OCI-LY1 (cell line): ENCODE results near the gene CFAP61.
"Not testable (repeated sequence)": the region's sequence is repeated elsewhere in the genome, so short reads cannot be mapped to it uniquely, and the experiment has no call there.

Experiments
- H2AFZ ChIP-seq: fragments of 200-600 bp; sonication (generic), shearing (Covaris generic); 2 replicates; pipeline ENCODE4 v1.6.0; 2014; ENCODE audit warnings: antibody characterized with exemption, mild to moderate bottlenecking, low read length
- H3F3A ChIP-seq: fragments of 200-600 bp; sonication (generic), shearing (Covaris generic); 2 replicates; pipeline ENCODE4 v1.6.0; 2014; ENCODE audit warnings: mild to moderate bottlenecking, antibody characterized with exemption, low read length, moderate library complexity; ENCODE audit not compliant: insufficient read depth
- H3K27ac ChIP-seq: fragments of 200-600 bp; sonication (generic); 2 replicates; pipeline ENCODE4 v1.5.1; 2014; ENCODE audit warnings: low read length, mixed run types, mild to moderate bottlenecking, low read depth; ENCODE audit not compliant: poor library complexity, severe bottlenecking
- H3K27me3 ChIP-seq: fragments of 200-600 bp; sonication (generic); 2 replicates; pipeline ENCODE4 v1.6.0; 2014; ENCODE audit warnings: antibody characterized with exemption, mild to moderate bottlenecking, low read length, moderate library complexity; ENCODE audit not compliant: insufficient read depth
- H3K36me3 ChIP-seq: fragments of 200-600 bp; sonication (generic); 2 replicates; pipeline ENCODE4 v1.6.1; 2014; ENCODE audit warnings: mild to moderate bottlenecking, antibody characterized with exemption, low read length, moderate library complexity, mixed read lengths; ENCODE audit not compliant: insufficient read depth
- H3K4me1 ChIP-seq: fragments of 200-600 bp; sonication (generic); 2 replicates; pipeline ENCODE4 v1.5.1; 2014; ENCODE audit warnings: mild to moderate bottlenecking, low read length, moderate library complexity; ENCODE audit not compliant: insufficient read depth, severe bottlenecking
- H3K4me2 ChIP-seq: fragments of 200-600 bp; sonication (generic), shearing (Covaris generic); 2 replicates; pipeline ENCODE4 v1.6.1; 2014; ENCODE audit warnings: low read length
- H3K4me3 ChIP-seq: fragments of 200-600 bp; sonication (generic); 2 replicates; pipeline ENCODE4 v1.5.1; 2014; ENCODE audit warnings: low read length, low read depth, mild to moderate bottlenecking, mixed read lengths; ENCODE audit not compliant: poor library complexity, severe bottlenecking
- H3K79me2 ChIP-seq: fragments of 200-600 bp; shearing (Covaris generic); 2 replicates; pipeline ENCODE4 v1.6.1; 2016; ENCODE audit warnings: mixed run types, low read length, mixed read lengths; ENCODE audit not compliant: insufficient read depth
- H3K9ac ChIP-seq: fragments of 200-600 bp; sonication (generic), shearing (Covaris generic); 2 replicates; pipeline ENCODE4 v1.6.1; 2014; ENCODE audit warnings: mild to moderate bottlenecking, low read length, mixed read lengths
- H3K9me2 ChIP-seq: fragments of 200-600 bp; sonication (generic), shearing (Covaris generic); 2 replicates; pipeline ENCODE4 v1.6.1; 2014; ENCODE audit warnings: low read depth, mild to moderate bottlenecking, low read length, mixed read lengths
- H3K9me3 ChIP-seq: fragments of 200-600 bp; shearing (Covaris generic); 2 replicates; pipeline ENCODE4 v1.6.1; 2014; ENCODE audit warnings: low read length, mixed read lengths
- H4K20me1 ChIP-seq: fragments of 200-600 bp; sonication (generic), shearing (Covaris generic); 2 replicates; pipeline ENCODE4 v1.6.0; 2016; ENCODE audit warnings: mild to moderate bottlenecking, low read length; ENCODE audit not compliant: insufficient read depth
- EZH2 ChIP-seq: fragments of 200-600 bp; sonication (generic), shearing (Covaris generic); IDR thresholded peaks from 2 replicates; pipeline ENCODE4 v1.8.0; 2017; ENCODE audit warnings: borderline replicate concordance, mixed run types, mild to moderate bottlenecking, antibody characterized with exemption, low read length, moderate library complexity, mixed read lengths
- TF ChIP-seq, protein P1 (sequence below): fragments of 200-600 bp; sonication (generic), shearing (Covaris generic); IDR thresholded peaks from 2 replicates; pipeline ENCODE4 v1.5.1; 2017; ENCODE audit warnings: mild to moderate bottlenecking, antibody characterized with exemption, low read length, moderate library complexity, mixed read lengths

CFAP61 gene

DNA sequence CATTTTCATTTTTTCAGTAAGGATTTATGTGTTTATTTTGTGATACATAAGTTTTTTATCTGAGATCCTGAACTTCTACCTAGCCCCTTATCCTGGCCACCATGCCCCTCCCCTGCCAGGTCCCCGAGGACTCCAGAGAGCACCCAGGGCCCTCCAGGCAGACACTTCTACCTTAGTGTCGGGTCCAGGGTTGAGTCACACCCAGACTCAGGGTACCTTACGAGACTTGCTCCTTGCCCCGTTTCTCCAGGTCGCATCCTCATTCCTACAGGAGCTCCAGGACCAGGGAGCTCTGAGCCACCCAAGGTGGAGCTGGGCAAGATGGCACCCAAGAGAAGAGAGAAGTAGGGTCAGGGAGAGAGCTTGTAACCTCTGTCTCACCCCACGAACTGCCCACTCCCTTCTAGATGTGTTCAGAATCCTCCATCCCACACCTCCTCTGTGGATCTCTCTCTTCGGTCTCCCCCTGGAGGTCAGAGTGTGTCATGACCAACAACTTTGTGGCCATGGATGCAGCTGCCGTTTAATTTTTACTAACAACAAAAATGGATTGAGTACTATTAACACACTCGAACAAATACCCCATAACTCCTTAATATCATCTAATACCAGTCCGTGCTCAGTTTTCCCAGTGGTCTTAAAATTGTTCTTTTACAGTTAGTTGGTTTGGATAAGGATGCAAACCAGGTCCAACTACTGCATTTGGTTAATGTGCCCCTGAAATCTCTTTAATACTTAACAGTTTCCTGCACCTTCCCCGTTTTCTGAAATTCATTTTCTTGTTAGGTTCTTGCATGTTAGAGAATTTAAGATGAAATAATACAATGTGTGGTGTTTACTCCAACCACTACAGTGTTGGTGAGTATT is 185.0 kb downstream of the CFAP61 start:
- no peak overlapping the region for H3K9ac ChIP-seq
- no peaks in the 10 kb centered on the region for H4K20me1 ChIP-seq
- H3K4me2 ChIP-seq, result no peak overlapping the region
- no peaks in the 10 kb centered on the region for H3F3A ChIP-seq
- H3K27ac ChIP-seq, result no peak overlapping the region
- H3K27me3 ChIP-seq, result no peaks in the 10 kb centered on the region
- TF ChIP-seq EZH2, result no peak
- TF ChIP-seq, protein P1, sequence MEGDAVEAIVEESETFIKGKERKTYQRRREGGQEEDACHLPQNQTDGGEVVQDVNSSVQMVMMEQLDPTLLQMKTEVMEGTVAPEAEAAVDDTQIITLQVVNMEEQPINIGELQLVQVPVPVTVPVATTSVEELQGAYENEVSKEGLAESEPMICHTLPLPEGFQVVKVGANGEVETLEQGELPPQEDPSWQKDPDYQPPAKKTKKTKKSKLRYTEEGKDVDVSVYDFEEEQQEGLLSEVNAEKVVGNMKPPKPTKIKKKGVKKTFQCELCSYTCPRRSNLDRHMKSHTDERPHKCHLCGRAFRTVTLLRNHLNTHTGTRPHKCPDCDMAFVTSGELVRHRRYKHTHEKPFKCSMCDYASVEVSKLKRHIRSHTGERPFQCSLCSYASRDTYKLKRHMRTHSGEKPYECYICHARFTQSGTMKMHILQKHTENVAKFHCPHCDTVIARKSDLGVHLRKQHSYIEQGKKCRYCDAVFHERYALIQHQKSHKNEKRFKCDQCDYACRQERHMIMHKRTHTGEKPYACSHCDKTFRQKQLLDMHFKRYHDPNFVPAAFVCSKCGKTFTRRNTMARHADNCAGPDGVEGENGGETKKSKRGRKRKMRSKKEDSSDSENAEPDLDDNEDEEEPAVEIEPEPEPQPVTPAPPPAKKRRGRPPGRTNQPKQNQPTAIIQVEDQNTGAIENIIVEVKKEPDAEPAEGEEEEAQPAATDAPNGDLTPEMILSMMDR, result peak; percentile 81
- H3K4me3 ChIP-seq, result no peak overlapping the region
- H3K4me1 ChIP-seq, result no peaks in the 10 kb centered on the region
- H3K79me2 ChIP-seq, result no peaks in the 10 kb centered on the region
- no peaks in the 10 kb centered on the region for H3K9me3 ChIP-seq
- H3K36me3 ChIP-seq, result no peaks in the 10 kb centered on the region
- no peak overlapping the region for H2AFZ ChIP-seq
- H3K9me2 ChIP-seq, result no peaks in the 10 kb centered on the region

DNA sequence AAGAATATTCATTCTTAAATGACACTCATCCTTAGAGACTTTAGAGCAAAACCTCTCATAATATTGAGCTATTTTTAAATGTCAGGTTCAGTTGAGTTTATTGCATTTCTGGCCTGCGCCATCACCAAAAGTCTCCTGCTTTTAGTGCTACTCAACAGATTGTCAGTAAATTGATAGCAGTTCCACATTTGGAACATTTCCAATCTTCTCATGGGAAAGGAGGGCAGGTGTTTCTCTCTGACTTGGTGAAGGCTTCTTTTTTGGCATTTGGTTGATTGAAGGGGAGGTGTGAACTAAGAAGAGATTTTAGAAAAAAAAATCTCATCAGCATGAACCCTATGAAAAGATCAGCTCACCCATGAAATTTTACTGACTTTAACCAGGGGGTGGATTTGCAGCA is 189.6 kb downstream of the CFAP61 start:
- H3K4me1 ChIP-seq, result no peaks in the 10 kb centered on the region
- H3K9me3 ChIP-seq, result no peaks in the 10 kb centered on the region
- no peaks in the 10 kb centered on the region for H3F3A ChIP-seq
- no peaks in the 10 kb centered on the region for H4K20me1 ChIP-seq
- no peak overlapping the region for H3K4me3 ChIP-seq
- no peaks in the 10 kb centered on the region for H3K79me2 ChIP-seq
- no peaks in the 10 kb centered on the region for H3K27me3 ChIP-seq
- TF ChIP-seq EZH2, result no peak
- TF ChIP-seq, protein P1, result no peak
- no peaks in the 10 kb centered on the region for H3K36me3 ChIP-seq
- H2AFZ ChIP-seq, result no peak overlapping the region
- no peak overlapping the region for H3K4me2 ChIP-seq
- H3K27ac ChIP-seq, result no peak overlapping the region
- H3K9me2 ChIP-seq, result no peaks in the 10 kb centered on the region
- H3K9ac ChIP-seq, result no peak overlapping the region

DNA sequence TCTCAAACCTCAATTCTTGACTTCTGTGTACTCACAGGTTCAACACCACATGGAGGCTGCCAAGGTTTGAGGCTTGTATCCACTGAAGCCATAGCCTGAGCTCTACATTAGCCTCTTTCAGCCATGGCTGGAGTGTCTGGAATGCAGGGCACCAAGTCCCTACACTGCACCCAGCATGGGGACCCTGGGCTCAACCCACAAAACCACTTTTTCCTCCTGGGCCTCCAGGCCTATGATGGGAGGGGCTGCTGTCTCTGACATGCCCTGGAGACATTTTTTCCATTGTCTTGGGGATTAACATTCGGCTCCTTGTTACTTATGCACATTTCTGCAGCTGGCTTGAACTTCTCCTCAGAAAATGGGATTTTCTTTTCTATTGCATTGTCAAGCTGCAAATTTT is 192.1 kb downstream of the CFAP61 start:
- not testable (repeated sequence) for H3F3A ChIP-seq, H3K9ac ChIP-seq, H2AFZ ChIP-seq

More for the DNA sequence above, 192.1 kb downstream of the CFAP61 start:
- H3K27ac ChIP-seq, H3K4me2 ChIP-seq, H3K4me1 ChIP-seq, H3K9me3 ChIP-seq, H3K79me2 ChIP-seq, H3K9me2 ChIP-seq, H3K27me3 ChIP-seq, H3K4me3 ChIP-seq, H3K36me3 ChIP-seq, H4K20me1 ChIP-seq: not testable (repeated sequence)
